ENCODE measurements around the gene C2.
"Not testable (repeated sequence)": the region's sequence is repeated elsewhere in the genome, so short reads cannot be mapped to it uniquely, and the experiment has no call there.

Gene C2

DNA sequence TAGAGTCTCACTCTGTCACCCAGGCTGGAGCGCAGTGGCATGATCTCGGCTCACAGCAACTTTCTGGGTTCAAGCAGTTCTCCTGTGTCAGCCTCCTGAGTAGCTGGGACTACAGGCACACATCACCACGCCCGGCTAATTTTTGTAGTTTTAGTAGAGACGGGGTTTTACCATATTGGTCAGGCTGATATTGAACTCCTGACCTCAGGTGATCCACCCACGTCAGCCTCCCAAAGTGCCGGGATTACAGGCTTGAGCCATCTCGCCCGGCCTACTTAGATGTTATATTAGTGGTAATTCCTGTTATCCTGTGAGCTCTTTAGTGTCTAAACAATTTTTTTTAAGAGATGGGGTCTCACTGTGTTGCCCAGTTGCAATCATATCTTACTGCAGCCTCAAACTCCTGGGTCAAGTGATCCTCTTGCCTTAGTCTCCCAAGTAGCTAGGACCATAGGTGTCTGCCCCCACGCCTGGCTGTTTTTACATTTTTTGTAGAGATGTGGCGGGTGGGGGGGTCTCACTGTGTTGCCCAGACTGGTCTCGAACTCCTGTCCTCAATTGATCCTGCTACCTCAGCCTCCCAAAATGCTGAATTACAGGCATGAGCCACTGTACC, 50.4 kb downstream of the C2 start:
- DNase-seq (ENCODE audit: low spot score), result no peak

DNA sequence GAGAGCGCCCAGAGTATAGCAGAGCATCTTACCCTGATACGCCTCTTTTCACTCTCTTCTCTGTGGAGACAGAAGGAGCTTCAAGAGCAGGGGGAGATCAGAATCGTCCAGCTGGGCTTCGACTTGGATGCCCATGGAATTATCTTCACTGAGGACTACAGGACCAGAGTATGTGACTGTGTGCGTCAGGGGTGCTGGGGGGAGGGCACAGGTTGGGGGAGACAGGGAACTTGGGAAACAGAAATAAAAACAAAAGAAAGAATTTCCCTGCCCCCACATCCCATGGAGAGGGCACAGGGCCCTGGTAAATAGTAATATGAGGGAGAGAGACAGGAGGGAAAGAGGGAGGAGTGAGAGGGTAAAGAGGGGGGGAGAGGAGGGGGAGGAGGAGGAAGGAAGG, 51.3 kb downstream of the C2 start:
- DNase-seq (ENCODE audit: low spot score), result no peak

GRCh38 chr6:31979238-31979898, 51.9 kb downstream of the C2 start:
- no peak for DNase-seq (ENCODE audit: low spot score)

DNA sequence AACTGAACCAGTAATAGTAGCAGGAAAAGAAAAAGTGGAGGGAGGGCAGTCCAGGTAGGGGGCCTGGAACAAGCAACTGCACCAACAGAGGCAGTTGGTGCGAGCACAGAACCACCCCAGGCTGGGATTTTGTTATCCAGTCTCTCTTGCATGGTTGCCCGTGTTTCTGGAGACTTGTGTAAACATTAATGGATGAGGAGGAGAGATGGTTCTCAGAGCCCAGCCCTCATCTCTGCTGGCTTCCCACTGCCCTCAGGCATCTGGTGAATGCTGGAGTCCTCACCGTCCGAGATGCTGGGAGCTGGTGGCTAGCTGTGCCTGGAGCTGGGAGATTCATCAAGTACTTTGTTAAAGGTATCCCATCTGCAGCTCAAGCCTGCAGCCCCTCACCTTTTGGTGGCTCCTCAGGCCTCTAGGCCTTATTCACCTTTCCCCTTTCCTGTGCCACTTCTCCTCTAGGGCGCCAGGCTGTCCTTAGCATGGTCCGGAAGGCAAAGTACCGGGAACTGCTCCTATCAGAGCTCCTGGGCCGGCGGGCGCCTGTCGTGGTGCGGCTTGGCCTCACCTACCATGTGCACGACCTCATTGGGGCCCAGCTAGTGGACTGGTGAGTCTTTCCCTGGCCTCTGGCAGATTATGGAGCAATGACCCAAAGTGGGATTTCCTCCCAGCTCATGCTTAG, 52.8 kb downstream of the C2 start:
- not testable (repeated sequence) for DNase-seq (ENCODE audit: low spot score)

- not testable (repeated sequence) for DNase-seq (ENCODE audit: low spot score)
Measured at GRCh38 chr6:31980998-31981397, 53.5 kb downstream of the C2 start.

GRCh38 chr6:31981744-31982143, 54.2 kb downstream of the C2 start, which contains the start of gene C4A:
Gene C4A (plus strand): TSS chr6:31982057. CDS start chr6:31982108, 51 bp downstream.
- not testable (repeated sequence) for DNase-seq (ENCODE audit: low spot score)

GRCh38 chr6:31989363-31989762, 61.8 kb downstream of the C2 start:
- not testable (repeated sequence) for DNase-seq (ENCODE audit: low spot score)

DNA sequence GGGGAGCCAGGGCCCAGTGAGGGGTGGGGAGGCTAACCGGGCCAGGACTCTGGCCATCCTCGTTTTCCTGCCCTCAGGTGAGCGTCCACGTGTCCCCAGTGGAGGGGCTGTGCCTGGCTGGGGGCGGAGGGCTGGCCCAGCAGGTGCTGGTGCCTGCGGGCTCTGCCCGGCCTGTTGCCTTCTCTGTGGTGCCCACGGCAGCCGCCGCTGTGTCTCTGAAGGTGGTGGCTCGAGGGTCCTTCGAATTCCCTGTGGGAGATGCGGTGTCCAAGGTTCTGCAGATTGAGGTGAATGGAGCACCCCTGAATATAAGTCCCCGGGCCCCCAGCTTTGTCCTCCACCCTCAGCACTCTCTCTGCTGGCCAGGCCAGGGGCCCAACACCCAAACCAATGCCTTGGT, 66.9 kb downstream of the C2 start:
- DNase-seq (ENCODE audit: low spot score), result not testable (repeated sequence)

Small RNA genes lying within 50 kb of the gene (small RNA-seq; reads per million reads assigned to genes)
- 0 reads per million in 2 experiments for gene AL645922.1
